Right cardiac atrium (tissue), 5 donors: Measurements from ENCODE around the gene THSD4. TPM values are rescaled to one million over a fixed set of nuclear protein-coding genes. Genes with fewer than 3 reads are reported as not detected.

Experiments
- ATAC-seq, 2 donors: fragments of 200-7000 bp; cut with Tn5 transposase; one replicate each; pipeline versions ENCODE4 v1.8.0 to v1.9.1; 2020; ENCODE audit warnings: moderate library complexity in 2 of 2, mild to moderate bottlenecking in 1 of 2
- DNase-seq, 3 donors: peaks; one replicate each; pipeline ENCODE4 v3.0.0-alpha.2; 2020
- H3K27ac ChIP-seq: one replicate; pipeline ENCODE4 v1.5.1; 2013; ENCODE audit warnings: mild to moderate bottlenecking, low read length, control low read depth, moderate library complexity
- H3K27me3 ChIP-seq: one replicate; pipeline ENCODE4 v1.6.1; 2013; ENCODE audit not compliant: control insufficient read depth, insufficient read depth
- H3K4me1 ChIP-seq: one replicate; pipeline ENCODE4 v1.6.1; 2013; ENCODE audit warnings: low read length; ENCODE audit not compliant: control insufficient read depth, insufficient read depth
- H3K4me3 ChIP-seq: one replicate; pipeline ENCODE4 v1.5.1; 2013; ENCODE audit warnings: low read length, control low read depth
- H3K9me3 ChIP-seq: one replicate; pipeline ENCODE4 v1.6.1; 2013; ENCODE audit warnings: low read length; ENCODE audit not compliant: control insufficient read depth
- WGBS: extraction: QIAGEN DNeasy Blood & Tissue Kit; methylation state at CpG from one replicate; pipeline ENCODE4 v1.1.7; 2013; 5-methylcytosine and 5-hydroxymethylcytosine counted together
- intact Hi-C, 4 donors: fragments of 100-400 bp; cut with DNase I; formaldehyde crosslinking; loops; one replicate each; pipeline versions ENCODE4 v1.11.0 to v1.14.0; 2022 to 2023
- polyA plus RNA-seq: library from polyadenylated mRNA; stranded (reverse); fragments of 200-250 nt; gene quantifications from one replicate; pipeline ENCODE4 v1.2.3, GENCODE V29; 2013
- total RNA-seq, 4 donors: library from RNA; stranded (reverse); fragmentation: NEBNext Ultra II Directional; extraction: Animal tissue kit (Norgen Biotek cat#: 25700); gene quantifications; one replicate each; pipeline ENCODE4 v1.2.1, GENCODE V29; 2021
- donor health status: healthy with polysubstance abuse.
- donor health status: DM: no; HTN: yes; CAD: no.
- donor health status: DM: no; HTN: no; CAD: no.
- donor health status: DM: no; HTN: yes; CAD: no; lungs with severe emphysema.
- donor health status: DM: yes; HTN: yes; CAD: no.

Gene THSD4
- total and polyA plus RNA-seq, 5 donors: 40.5 to 93.8 (median 67.3) TPM

- intact Hi-C loops: no loop called here
- peak in 1 of 2 donors; percentile 27 for ATAC-seq
- WGBS: 8% methylated on average over 1 of the region's 1 CpG
Observed at GRCh38 chr15:71409541-71409940, 294.3 kb downstream of the THSD4 start.

GRCh38 chr15:71410347-71410746, 295.1 kb downstream of the THSD4 start:
- H3K4me1 ChIP-seq: peaks cover 4% of the 10 kb centered on the region
- intact Hi-C loops: no loop called here
- H3K9me3 ChIP-seq: no peaks in the 10 kb centered on the region
- ATAC-seq (no peak), DNase-seq (no peak)
- no peaks in the 10 kb centered on the region for H3K27me3 ChIP-seq
- H3K4me3 ChIP-seq: no peak overlapping the region
- 91% methylated on average over 6 of the region's 6 CpGs for WGBS
- H3K27ac ChIP-seq: no peak overlapping the region

More at GRCh38 chr15:71409541-71409940, 294.3 kb downstream of the THSD4 start:
- Histone ChIP-seq H3K4me3 (no peak overlapping the region), H3K4me1 (peaks cover 4% of the 10 kb centered on the region), H3K9me3 (no peaks in the 10 kb centered on the region), H3K27ac (no peak overlapping the region), H3K27me3 (no peaks in the 10 kb centered on the region)
- DNase-seq: no peak

GRCh38 chr15:71411538-71412482, 296.5 kb downstream of the THSD4 start:
- Histone ChIP-seq H3K4me1 (peaks cover 4% of the 10 kb centered on the region), H3K27me3 (no peaks in the 10 kb centered on the region), H3K4me3 (no peak overlapping the region), H3K27ac (peak overlapping the region; percentile 61), H3K9me3 (no peaks in the 10 kb centered on the region)
- 64% methylated on average over 16 of the region's 16 CpGs for WGBS
- intact Hi-C loops: no loop called here
- ATAC-seq (peak; percentile 57 to 79), DNase-seq (peak in 1 of 3 donors; percentile 65)

- no peak for ATAC-seq
- Histone ChIP-seq H3K9me3 (no peaks in the 10 kb centered on the region), H3K4me3 (no peak overlapping the region), H3K27me3 (no peaks in the 10 kb centered on the region), H3K27ac (peak overlapping the region; percentile 62), H3K4me1 (peaks cover 4% of the 10 kb centered on the region)
- intact Hi-C loops: no loop called here
- WGBS: 67% methylated on average over 3 of the region's 3 CpGs
- DNase-seq: no peak
Observed at GRCh38 chr15:71413419-71413818, 298.1 kb downstream of the THSD4 start.

- Histone ChIP-seq H3K27me3 (no peaks in the 10 kb centered on the region), H3K4me3 (no peak overlapping the region), H3K27ac (peak overlapping the region; percentile 37), H3K9me3 (no peaks in the 10 kb centered on the region), H3K4me1 (peaks cover 4% of the 10 kb centered on the region)
- ATAC-seq (no peak), DNase-seq (no peak)
- intact Hi-C loops: no loop called here
- WGBS: 64% methylated on average over 2 of the region's 2 CpGs
Observed at GRCh38 chr15:71414853-71415252, 299.6 kb downstream of the THSD4 start.

- intact Hi-C loops: no loop called here
- no peaks in the 10 kb centered on the region for H3K9me3 ChIP-seq
- no peak overlapping the region for H3K4me3 ChIP-seq
- H3K4me1 ChIP-seq: no peaks in the 10 kb centered on the region
- no peak overlapping the region for H3K27ac ChIP-seq
- no peak for DNase-seq
- ATAC-seq: no peak
- H3K27me3 ChIP-seq: no peaks in the 10 kb centered on the region
- WGBS: 88% methylated on average over 5 of the region's 5 CpGs
Observed at GRCh38 chr15:71422530-71423259, 307.4 kb downstream of the THSD4 start.

GRCh38 chr15:71424765-71425164, 309.5 kb downstream of the THSD4 start:
- H3K27me3 ChIP-seq: no peaks in the 10 kb centered on the region
- H3K4me1 ChIP-seq: no peaks in the 10 kb centered on the region
- ATAC-seq (no peak), DNase-seq (no peak)
- H3K4me3 ChIP-seq: no peak overlapping the region
- WGBS: 75% methylated on average over 2 of the region's 2 CpGs
- H3K9me3 ChIP-seq: no peaks in the 10 kb centered on the region
- H3K27ac ChIP-seq: no peak overlapping the region
- intact Hi-C loops: no loop called here

GRCh38 chr15:71425388-71425787, 310.1 kb downstream of the THSD4 start:
- 88% methylated on average over 3 of the region's 3 CpGs for WGBS
- no peaks in the 10 kb centered on the region for H3K9me3 ChIP-seq
- H3K4me3 ChIP-seq: no peak overlapping the region
- intact Hi-C loops: no loop called here
- DNase-seq (no peak), ATAC-seq (no peak)
- H3K4me1 ChIP-seq: no peaks in the 10 kb centered on the region
- no peak overlapping the region for H3K27ac ChIP-seq
- H3K27me3 ChIP-seq: no peaks in the 10 kb centered on the region

- ATAC-seq (no peak), DNase-seq (no peak)
- WGBS: 93% methylated on average over 2 of the region's 2 CpGs
- H3K27me3 ChIP-seq: no peaks in the 10 kb centered on the region
- no peaks in the 10 kb centered on the region for H3K4me1 ChIP-seq
- intact Hi-C loops: no loop called here
- no peak overlapping the region for H3K27ac ChIP-seq
- H3K4me3 ChIP-seq: no peak overlapping the region
- H3K9me3 ChIP-seq: no peaks in the 10 kb centered on the region
Observed at GRCh38 chr15:71426792-71427191, 311.5 kb downstream of the THSD4 start.

- DNase-seq: no peak
- intact Hi-C loops: no loop called here
Observed at GRCh38 chr15:71430782-71431181, 315.5 kb downstream of the THSD4 start.

More at GRCh38 chr15:71430782-71431181, 315.5 kb downstream of the THSD4 start:
- ATAC-seq: no peak
- 96% methylated on average over 2 of the region's 2 CpGs for WGBS
- Histone ChIP-seq H3K27ac (no peak overlapping the region), H3K4me1 (no peaks in the 10 kb centered on the region), H3K27me3 (no peaks in the 10 kb centered on the region), H3K4me3 (no peak overlapping the region), H3K9me3 (no peaks in the 10 kb centered on the region)
